HEK293 (cell line): ENCODE data around the gene CCT3.

Experiments used
- AEBP2 ChIP-seq: fragments of 450-650 bp; formaldehyde crosslinking; IDR thresholded peaks from 2 replicates; pipeline ENCODE4 v1.5.1; 2016; ENCODE audit warnings: missing biosample characterization, missing genetic modification characterization, borderline replicate concordance
- IKZF3 ChIP-seq: fragments of 450-650 bp; IDR thresholded peaks from 2 replicates; pipeline ENCODE4 v1.5.0; 2018; ENCODE audit warnings: missing biosample characterization, mild to moderate bottlenecking, missing genetic modification characterization, moderate library complexity
- KLF16 ChIP-seq: fragments of 450-650 bp; formaldehyde crosslinking; IDR thresholded peaks from 2 replicates; pipeline ENCODE4 v1.5.1; 2017; ENCODE audit warnings: missing biosample characterization, missing genetic modification characterization
- KLF8 ChIP-seq: fragments of 450-650 bp; formaldehyde crosslinking; IDR thresholded peaks from 2 replicates; pipeline ENCODE4 v1.5.1; 2016; ENCODE audit warnings: missing biosample characterization, missing genetic modification characterization
- MEIS1 ChIP-seq: sonication (generic); formaldehyde crosslinking; IDR thresholded peaks from 2 replicates; pipeline ENCODE4 v1.8.1; 2022; ENCODE audit warnings: missing genetic modification reagents, mild to moderate bottlenecking, borderline replicate concordance
- REST ChIP-seq: fragments of 450-650 bp; formaldehyde crosslinking; IDR thresholded peaks from 2 replicates; pipeline ENCODE4 v1.5.1; 2016; ENCODE audit warnings: missing biosample characterization, missing genetic modification characterization
- ZIC2 ChIP-seq: fragments of 450-650 bp; formaldehyde crosslinking; IDR thresholded peaks from 2 replicates; pipeline ENCODE4 v1.5.1; 2016; ENCODE audit warnings: missing biosample characterization, missing genetic modification characterization
- ZNF148 ChIP-seq: fragments of 450-650 bp; formaldehyde crosslinking; IDR thresholded peaks from 2 replicates; pipeline ENCODE4 v1.5.0; 2017; ENCODE audit warnings: missing biosample characterization, missing genetic modification characterization, borderline replicate concordance
- ZNF394 ChIP-seq: fragments of 450-650 bp; formaldehyde crosslinking; IDR thresholded peaks from 2 replicates; pipeline ENCODE4 v1.5.1; 2016; ENCODE audit warnings: missing biosample characterization, missing genetic modification characterization, mild to moderate bottlenecking, moderate library complexity, borderline replicate concordance
- ZNF530 ChIP-seq: fragments of 450-650 bp; formaldehyde crosslinking; IDR thresholded peaks from 2 replicates; pipeline ENCODE4 v1.5.1; 2016; ENCODE audit warnings: low read depth, missing biosample characterization, missing genetic modification characterization
- ZNF558 ChIP-seq: fragments of 450-650 bp; formaldehyde crosslinking; IDR thresholded peaks from 2 replicates; pipeline ENCODE4 v1.5.1; 2016; ENCODE audit warnings: missing biosample characterization, missing genetic modification characterization
- ZNF624 ChIP-seq: fragments of 450-650 bp; formaldehyde crosslinking; IDR thresholded peaks from 2 replicates; pipeline ENCODE4 v1.5.1; 2017; ENCODE audit warnings: missing biosample characterization, missing genetic modification characterization
- ZNF664 ChIP-seq: fragments of 450-650 bp; formaldehyde crosslinking; IDR thresholded peaks from 2 replicates; pipeline ENCODE4 v1.5.1; 2016; ENCODE audit warnings: missing biosample characterization, missing genetic modification characterization
- ZNF791 ChIP-seq: fragments of 450-650 bp; formaldehyde crosslinking; IDR thresholded peaks from 2 replicates; pipeline ENCODE4 v1.5.1; 2016; ENCODE audit warnings: missing biosample characterization, missing genetic modification characterization
- ZNF837 ChIP-seq: fragments of 450-650 bp; formaldehyde crosslinking; IDR thresholded peaks from 2 replicates; pipeline ENCODE4 v1.5.1; 2016; ENCODE audit warnings: missing biosample characterization, missing genetic modification characterization
- ZNF843 ChIP-seq: fragments of 450-650 bp; formaldehyde crosslinking; IDR thresholded peaks from 2 replicates; pipeline ENCODE4 v1.5.1; 2016; ENCODE audit warnings: missing biosample characterization, missing genetic modification characterization
- TF ChIP-seq, protein P1 (sequence below): fragments of 450-650 bp; formaldehyde crosslinking; IDR thresholded peaks from 2 replicates; pipeline ENCODE4 v1.5.1; 2017; ENCODE audit warnings: missing biosample characterization, missing genetic modification characterization
- TF ChIP-seq, protein P2 (sequence below): fragments of 450-650 bp; formaldehyde crosslinking; IDR thresholded peaks from 2 replicates; pipeline ENCODE4 v1.5.1; 2017; ENCODE audit warnings: missing biosample characterization, missing genetic modification characterization
- TF ChIP-seq, protein P3 (sequence below): fragments of 450-650 bp; formaldehyde crosslinking; IDR thresholded peaks from 2 replicates; pipeline ENCODE4 v1.5.1; 2016; ENCODE audit warnings: missing biosample characterization, missing genetic modification characterization
- TF ChIP-seq, protein P4 (sequence below): fragments of 450-650 bp; formaldehyde crosslinking; optimal IDR thresholded peaks from 2 replicates; pipeline ENCODE3; 2016; ENCODE audit warnings: missing biosample characterization, mild to moderate bottlenecking, missing genetic modification characterization
- TF ChIP-seq, protein P5 (sequence below): fragments of 450-650 bp; formaldehyde crosslinking; IDR thresholded peaks from 2 replicates; pipeline ENCODE4 v1.5.1; 2016; ENCODE audit warnings: missing biosample characterization, missing genetic modification characterization

The CCT3 gene

DNA sequence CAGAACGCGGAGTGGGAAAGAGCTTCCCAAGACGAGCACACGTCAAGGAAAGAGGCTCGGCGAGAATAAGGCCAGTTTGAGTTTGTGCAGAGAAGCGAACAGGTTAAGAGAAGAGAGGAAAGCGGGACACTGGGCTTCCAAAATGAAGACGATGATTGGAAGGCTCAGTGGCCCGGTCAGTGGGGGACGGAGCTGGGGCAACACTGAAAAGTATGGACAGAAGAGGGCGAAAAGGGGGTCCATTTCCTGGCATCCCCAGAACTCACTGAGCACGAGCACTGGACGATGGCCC lies 258 bp downstream of the CCT3 start (continued):
- TF ChIP-seq ZNF148 (tag by site-specific recombination): no peak
- TF ChIP-seq ZNF791: no peak
- TF ChIP-seq REST: no peak
- peak; percentile 33; the same call in 1 of the 2 replicates for TF ChIP-seq KLF8
- no peak for TF ChIP-seq ZIC2
- TF ChIP-seq IKZF3 (tag by site-specific recombination): no peak
- TF ChIP-seq ZNF624 (tag by site-specific recombination): no peak
- no peak for TF ChIP-seq ZNF394 (tag by site-specific recombination)
- TF ChIP-seq MEIS1: no peak
- 0 out of 2 replicates have a peak, but pooled peaks have one; percentile 34 for TF ChIP-seq ZNF843 (tag by site-specific recombination)
- TF ChIP-seq, protein P1, sequence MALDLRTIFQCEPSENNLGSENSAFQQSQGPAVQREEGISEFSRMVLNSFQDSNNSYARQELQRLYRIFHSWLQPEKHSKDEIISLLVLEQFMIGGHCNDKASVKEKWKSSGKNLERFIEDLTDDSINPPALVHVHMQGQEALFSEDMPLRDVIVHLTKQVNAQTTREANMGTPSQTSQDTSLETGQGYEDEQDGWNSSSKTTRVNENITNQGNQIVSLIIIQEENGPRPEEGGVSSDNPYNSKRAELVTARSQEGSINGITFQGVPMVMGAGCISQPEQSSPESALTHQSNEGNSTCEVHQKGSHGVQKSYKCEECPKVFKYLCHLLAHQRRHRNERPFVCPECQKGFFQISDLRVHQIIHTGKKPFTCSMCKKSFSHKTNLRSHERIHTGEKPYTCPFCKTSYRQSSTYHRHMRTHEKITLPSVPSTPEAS (tag by site-specific recombination): no peak
- TF ChIP-seq KLF16: 0 out of 2 replicates have a peak, but pooled peaks have one; percentile 18
- TF ChIP-seq AEBP2: no peak
- TF ChIP-seq, protein P2, sequence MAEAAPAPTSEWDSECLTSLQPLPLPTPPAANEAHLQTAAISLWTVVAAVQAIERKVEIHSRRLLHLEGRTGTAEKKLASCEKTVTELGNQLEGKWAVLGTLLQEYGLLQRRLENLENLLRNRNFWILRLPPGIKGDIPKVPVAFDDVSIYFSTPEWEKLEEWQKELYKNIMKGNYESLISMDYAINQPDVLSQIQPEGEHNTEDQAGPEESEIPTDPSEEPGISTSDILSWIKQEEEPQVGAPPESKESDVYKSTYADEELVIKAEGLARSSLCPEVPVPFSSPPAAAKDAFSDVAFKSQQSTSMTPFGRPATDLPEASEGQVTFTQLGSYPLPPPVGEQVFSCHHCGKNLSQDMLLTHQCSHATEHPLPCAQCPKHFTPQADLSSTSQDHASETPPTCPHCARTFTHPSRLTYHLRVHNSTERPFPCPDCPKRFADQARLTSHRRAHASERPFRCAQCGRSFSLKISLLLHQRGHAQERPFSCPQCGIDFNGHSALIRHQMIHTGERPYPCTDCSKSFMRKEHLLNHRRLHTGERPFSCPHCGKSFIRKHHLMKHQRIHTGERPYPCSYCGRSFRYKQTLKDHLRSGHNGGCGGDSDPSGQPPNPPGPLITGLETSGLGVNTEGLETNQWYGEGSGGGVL (tag by site-specific recombination): 0 out of 2 replicates have a peak, but pooled peaks have one; percentile 18
- TF ChIP-seq, protein P3, sequence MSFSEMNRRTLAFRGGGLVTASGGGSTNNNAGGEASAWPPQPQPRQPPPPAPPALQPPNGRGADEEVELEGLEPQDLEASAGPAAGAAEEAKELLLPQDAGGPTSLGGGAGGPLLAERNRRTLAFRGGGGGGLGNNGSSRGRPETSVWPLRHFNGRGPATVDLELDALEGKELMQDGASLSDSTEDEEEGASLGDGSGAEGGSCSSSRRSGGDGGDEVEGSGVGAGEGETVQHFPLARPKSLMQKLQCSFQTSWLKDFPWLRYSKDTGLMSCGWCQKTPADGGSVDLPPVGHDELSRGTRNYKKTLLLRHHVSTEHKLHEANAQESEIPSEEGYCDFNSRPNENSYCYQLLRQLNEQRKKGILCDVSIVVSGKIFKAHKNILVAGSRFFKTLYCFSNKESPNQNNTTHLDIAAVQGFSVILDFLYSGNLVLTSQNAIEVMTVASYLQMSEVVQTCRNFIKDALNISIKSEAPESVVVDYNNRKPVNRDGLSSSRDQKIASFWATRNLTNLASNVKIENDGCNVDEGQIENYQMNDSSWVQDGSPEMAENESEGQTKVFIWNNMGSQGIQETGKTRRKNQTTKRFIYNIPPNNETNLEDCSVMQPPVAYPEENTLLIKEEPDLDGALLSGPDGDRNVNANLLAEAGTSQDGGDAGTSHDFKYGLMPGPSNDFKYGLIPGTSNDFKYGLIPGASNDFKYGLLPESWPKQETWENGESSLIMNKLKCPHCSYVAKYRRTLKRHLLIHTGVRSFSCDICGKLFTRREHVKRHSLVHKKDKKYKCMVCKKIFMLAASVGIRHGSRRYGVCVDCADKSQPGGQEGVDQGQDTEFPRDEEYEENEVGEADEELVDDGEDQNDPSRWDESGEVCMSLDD (tag by site-specific recombination): peak; percentile 76
- TF ChIP-seq, protein P4, sequence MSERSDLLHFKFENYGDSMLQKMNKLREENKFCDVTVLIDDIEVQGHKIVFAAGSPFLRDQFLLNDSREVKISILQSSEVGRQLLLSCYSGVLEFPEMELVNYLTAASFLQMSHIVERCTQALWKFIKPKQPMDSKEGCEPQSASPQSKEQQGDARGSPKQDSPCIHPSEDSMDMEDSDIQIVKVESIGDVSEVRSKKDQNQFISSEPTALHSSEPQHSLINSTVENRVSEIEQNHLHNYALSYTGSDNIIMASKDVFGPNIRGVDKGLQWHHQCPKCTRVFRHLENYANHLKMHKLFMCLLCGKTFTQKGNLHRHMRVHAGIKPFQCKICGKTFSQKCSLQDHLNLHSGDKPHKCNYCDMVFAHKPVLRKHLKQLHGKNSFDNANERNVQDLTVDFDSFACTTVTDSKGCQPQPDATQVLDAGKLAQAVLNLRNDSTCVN (tag by site-specific recombination): no peak
- TF ChIP-seq ZNF530: no peak
- TF ChIP-seq, protein P5, sequence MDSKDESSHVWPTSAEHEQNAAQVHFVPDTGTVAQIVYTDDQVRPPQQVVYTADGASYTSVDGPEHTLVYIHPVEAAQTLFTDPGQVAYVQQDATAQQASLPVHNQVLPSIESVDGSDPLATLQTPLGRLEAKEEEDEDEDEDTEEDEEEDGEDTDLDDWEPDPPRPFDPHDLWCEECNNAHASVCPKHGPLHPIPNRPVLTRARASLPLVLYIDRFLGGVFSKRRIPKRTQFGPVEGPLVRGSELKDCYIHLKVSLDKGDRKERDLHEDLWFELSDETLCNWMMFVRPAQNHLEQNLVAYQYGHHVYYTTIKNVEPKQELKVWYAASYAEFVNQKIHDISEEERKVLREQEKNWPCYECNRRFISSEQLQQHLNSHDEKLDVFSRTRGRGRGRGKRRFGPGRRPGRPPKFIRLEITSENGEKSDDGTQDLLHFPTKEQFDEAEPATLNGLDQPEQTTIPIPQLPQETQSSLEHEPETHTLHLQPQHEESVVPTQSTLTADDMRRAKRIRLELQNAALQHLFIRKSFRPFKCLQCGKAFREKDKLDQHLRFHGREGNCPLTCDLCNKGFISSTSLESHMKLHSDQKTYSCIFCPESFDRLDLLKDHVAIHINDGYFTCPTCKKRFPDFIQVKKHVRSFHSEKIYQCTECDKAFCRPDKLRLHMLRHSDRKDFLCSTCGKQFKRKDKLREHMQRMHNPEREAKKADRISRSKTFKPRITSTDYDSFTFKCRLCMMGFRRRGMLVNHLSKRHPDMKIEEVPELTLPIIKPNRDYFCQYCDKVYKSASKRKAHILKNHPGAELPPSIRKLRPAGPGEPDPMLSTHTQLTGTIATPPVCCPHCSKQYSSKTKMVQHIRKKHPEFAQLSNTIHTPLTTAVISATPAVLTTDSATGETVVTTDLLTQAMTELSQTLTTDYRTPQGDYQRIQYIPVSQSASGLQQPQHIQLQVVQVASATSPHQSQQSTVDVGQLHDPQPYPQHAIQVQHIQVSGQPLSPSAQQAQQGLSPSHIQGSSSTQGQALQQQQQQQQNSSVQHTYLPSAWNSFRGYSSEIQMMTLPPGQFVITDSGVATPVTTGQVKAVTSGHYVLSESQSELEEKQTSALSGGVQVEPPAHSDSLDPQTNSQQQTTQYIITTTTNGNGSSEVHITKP (tag by site-specific recombination): no peak
- no peak for TF ChIP-seq ZNF558 (tag by site-specific recombination)
- TF ChIP-seq ZNF664 (tag by site-specific recombination): no peak
- no peak for TF ChIP-seq ZNF837 (tag by site-specific recombination)
